Keratinocyte (primary cell): ENCODE results near the gene CD81.

Experiments used
- CTCF ChIP-seq, 3 experiments: IDR thresholded peaks in 1 of 3; conservative IDR thresholded peaks in 1 of 3; optimal IDR thresholded peaks in 1 of 3; 2 replicates in 2 of 3; 3 replicates in 1 of 3; pipeline versions ENCODE3 to v1.5.1; 2011; ENCODE audit warnings: low read length in 3 of 3, mild to moderate bottlenecking in 3 of 3, moderate library complexity in 2 of 3, control low read depth in 1 of 3, inconsistent platforms in 1 of 3; ENCODE audit not compliant: insufficient read depth in 2 of 3; ENCODE audit errors: extremely low read depth in 1 of 3
- EZH2 ChIP-seq: IDR thresholded peaks from one replicate; pipeline ENCODE4 v1.6.1; 2012; ENCODE audit warnings: inconsistent platforms, mild to moderate bottlenecking, low read length, moderate library complexity

- no peak for TF ChIP-seq CTCF (optimal IDR thresholded peaks at IDR 0.05 in 1 of 3, IDR thresholded peaks at IDR 0.05 in 1 of 3, conservative IDR thresholded peaks at IDR 0.05 in 1 of 3; ENCODE audit: extremely low read depth in 1 of 3, insufficient read depth in 2 of 3, low read length in 3 of 3)
- TF ChIP-seq EZH2: no peak
These were observed 8.3 kb downstream of the CD81 start for GRCh38 chr11:2385156-2386151.
